ENCODE measurements around the gene CHD6.

Gene CHD6

GRCh38 chr20:41393705-41394066, 224.5 kb downstream of the CHD6 start:
- TF ChIP-seq TAF1 (IDR thresholded peaks at IDR 0.05; ENCODE audit: low read depth), result no peak
- TF ChIP-seq USF1 (IDR thresholded peaks at IDR 0.05), result no peak
- no peak for TF ChIP-seq TEAD4 (IDR thresholded peaks at IDR 0.05)
- no peak for TF ChIP-seq YY1 (IDR thresholded peaks at IDR 0.05; ENCODE audit: low read depth)
- no peak for TF ChIP-seq NFIC (IDR thresholded peaks at IDR 0.05)
- TF ChIP-seq RAD21 (IDR thresholded peaks at IDR 0.05; ENCODE audit: low read depth), result no peak
- no peak for TF ChIP-seq ZBTB7A (IDR thresholded peaks at IDR 0.05; ENCODE audit: low read depth)
- no peak for TF ChIP-seq CEBPB (IDR thresholded peaks at IDR 0.05)
- no peak for TF ChIP-seq TCF12 (IDR thresholded peaks at IDR 0.05; ENCODE audit: low read depth)
- no peak for TF ChIP-seq CREB1 (IDR thresholded peaks at IDR 0.05; ENCODE audit: low read depth)
- no peak for TF ChIP-seq MAX (IDR thresholded peaks at IDR 0.05)
- TF ChIP-seq FOXM1 (IDR thresholded peaks at IDR 0.05; ENCODE audit: borderline replicate concordance, low read depth), result no peak
- no peak for TF ChIP-seq EGR1 (IDR thresholded peaks at IDR 0.05)
- TF ChIP-seq EP300 (IDR thresholded peaks at IDR 0.05; ENCODE audit: borderline replicate concordance), result no peak
- no peak for TF ChIP-seq REST (IDR thresholded peaks at IDR 0.05; ENCODE audit: low read depth)

- TF ChIP-seq REST (IDR thresholded peaks at IDR 0.05; ENCODE audit: low read depth) (no peak), YY1 (IDR thresholded peaks at IDR 0.05; ENCODE audit: low read depth) (no peak), NFIC (IDR thresholded peaks at IDR 0.05) (no peak), EGR1 (IDR thresholded peaks at IDR 0.05) (no peak), ZBTB7A (IDR thresholded peaks at IDR 0.05; ENCODE audit: low read depth) (no peak), RAD21 (IDR thresholded peaks at IDR 0.05; ENCODE audit: low read depth) (no peak), EP300 (IDR thresholded peaks at IDR 0.05; ENCODE audit: borderline replicate concordance) (no peak), TCF12 (IDR thresholded peaks at IDR 0.05; ENCODE audit: low read depth) (no peak), FOXM1 (IDR thresholded peaks at IDR 0.05; ENCODE audit: borderline replicate concordance, low read depth) (no peak), TAF1 (IDR thresholded peaks at IDR 0.05; ENCODE audit: low read depth) (no peak), CREB1 (IDR thresholded peaks at IDR 0.05; ENCODE audit: low read depth) (no peak), MAX (IDR thresholded peaks at IDR 0.05) (no peak), TEAD4 (IDR thresholded peaks at IDR 0.05) (no peak)
Observed at GRCh38 chr20:41392871-41393704, 225.1 kb downstream of the CHD6 start.

- TF ChIP-seq CEBPB (IDR thresholded peaks at IDR 0.05), result no peak
- TF ChIP-seq REST (IDR thresholded peaks at IDR 0.05; ENCODE audit: low read depth), result no peak
- TF ChIP-seq USF1 (IDR thresholded peaks at IDR 0.05), result no peak
- TF ChIP-seq CREB1 (IDR thresholded peaks at IDR 0.05; ENCODE audit: low read depth), result no peak
- TF ChIP-seq TEAD4 (IDR thresholded peaks at IDR 0.05), result no peak
- TF ChIP-seq FOXM1 (IDR thresholded peaks at IDR 0.05; ENCODE audit: borderline replicate concordance, low read depth), result no peak
- no peak for TF ChIP-seq TCF12 (IDR thresholded peaks at IDR 0.05; ENCODE audit: low read depth)
- no peak for TF ChIP-seq EGR1 (IDR thresholded peaks at IDR 0.05)
- no peak for TF ChIP-seq YY1 (IDR thresholded peaks at IDR 0.05; ENCODE audit: low read depth)
- TF ChIP-seq EP300 (IDR thresholded peaks at IDR 0.05; ENCODE audit: borderline replicate concordance), result no peak
- TF ChIP-seq TAF1 (IDR thresholded peaks at IDR 0.05; ENCODE audit: low read depth), result no peak
- TF ChIP-seq NFIC (IDR thresholded peaks at IDR 0.05), result no peak
- no peak for TF ChIP-seq ZBTB7A (IDR thresholded peaks at IDR 0.05; ENCODE audit: low read depth)
- TF ChIP-seq MAX (IDR thresholded peaks at IDR 0.05), result no peak
- no peak for TF ChIP-seq RAD21 (IDR thresholded peaks at IDR 0.05; ENCODE audit: low read depth)
Observed at GRCh38 chr20:41392295-41392694, 225.9 kb downstream of the CHD6 start.

Data from Ishikawa (cell line).